MCF 10A (cell line): Measurements from ENCODE around the gene L3MBTL4. TPM values are rescaled to one million over a fixed set of nuclear protein-coding genes. Genes with fewer than 3 reads are reported as not detected.

Source experiments
- BruUV-seq: library from RNA; stranded (reverse); fragments of 400-500 nt; replicated peaks from 2 replicates; lab custom pipeline; 2021; lab: Mats Ljungman, UMichigan
- CTCF ChIA-PET: fragments of 300-600 bp; sonication (Branson Sonifier 250); formaldehyde crosslinking; extraction: SDS; loops from one replicate; lab custom pipeline; 2021; ENCODE audit warnings: antibody characterized with exemption, inconsistent platforms; lab: Yijun Ruan, JAX
- POLR2A ChIA-PET: fragments of 300-600, 350-650 bp; sonication (Branson Sonifier 250); formaldehyde crosslinking; extraction: SDS; loops from one replicate; lab custom pipeline; 2020; ENCODE audit warnings: antibody characterized with exemption, inconsistent platforms; lab: Yijun Ruan, JAX
- DNase-seq: peaks from one replicate; pipeline ENCODE4 v3.0.0-alpha.2; 2018; ENCODE audit not compliant: unreplicated experiment
- H3K27ac Mint-ChIP-seq: one replicate; pipeline ENCODE4 v1.8.0; 2022; ENCODE audit warnings: mild to moderate bottlenecking, low read depth, mixed read lengths; ENCODE audit not compliant: unreplicated experiment
- H3K27me3 Mint-ChIP-seq: one replicate; pipeline ENCODE4 v1.8.0; 2022; ENCODE audit warnings: mixed read lengths; ENCODE audit not compliant: insufficient read depth, unreplicated experiment
- H3K36me3 Mint-ChIP-seq: one replicate; pipeline ENCODE4 v1.8.0; 2022; ENCODE audit warnings: mild to moderate bottlenecking, moderate library complexity, mixed read lengths; ENCODE audit not compliant: insufficient read depth, unreplicated experiment
- H3K4me1 Mint-ChIP-seq: one replicate; pipeline ENCODE4 v1.8.0; 2022; ENCODE audit warnings: mixed read lengths; ENCODE audit not compliant: insufficient read depth, unreplicated experiment
- H3K4me3 Mint-ChIP-seq: one replicate; pipeline ENCODE4 v1.8.0; 2022; ENCODE audit warnings: mild to moderate bottlenecking, moderate library complexity, mixed read lengths; ENCODE audit not compliant: unreplicated experiment
- H3K9me3 Mint-ChIP-seq: one replicate; pipeline ENCODE4 v1.8.0; 2022; ENCODE audit warnings: mixed read lengths; ENCODE audit not compliant: unreplicated experiment
- CTCF ChIP-seq: fragments of 200-600 bp; IDR thresholded peaks from one replicate; pipeline ENCODE4 v1.8.0; 2022; ENCODE audit warnings: antibody characterized with exemption, mild to moderate bottlenecking; ENCODE audit not compliant: unreplicated experiment
- intact Hi-C: fragments of 100-400 bp; cut with micrococcal nuclease; formaldehyde crosslinking; loops from 2 replicates; pipeline ENCODE4 v1.14.1; 2022
- total RNA-seq: library from RNA; stranded (reverse); gene quantifications from 2 replicates; pipeline ENCODE4 v1.2.3, GENCODE V29; 2022

Gene L3MBTL4
- total RNA-seq, 1 experiment from 2014 or later = not detected

- intact Hi-C loops = no loop called here
- ChIA-PET POLR2A (interaction anchor here (0.7 kb wide), 1 partner anchor 319 kb away, joined by 3 read pairs; no protein-coding TSS in a partner anchor), CTCF (no interaction called here)
- DNase-seq = no peak
- Mint-ChIP-seq H3K9me3 (no peaks in the 10 kb centered on the region), H3K4me3 (no peak overlapping the region), H3K36me3 (no peaks in the 10 kb centered on the region), H3K27ac (no peak overlapping the region), H3K27me3 (no peaks in the 10 kb centered on the region), H3K4me1 (no peaks in the 10 kb centered on the region)
- no TSS peak for BruUV-seq
- no peak for TF ChIP-seq CTCF
Observed at GRCh38 chr18:6013171-6013810, 401.4 kb downstream of the L3MBTL4 start.

GRCh38 chr18:6010921-6011320, 403.8 kb downstream of the L3MBTL4 start:
- Mint-ChIP-seq H3K9me3 (no peaks in the 10 kb centered on the region), H3K4me3 (no peak overlapping the region), H3K27me3 (no peaks in the 10 kb centered on the region), H3K27ac (no peak overlapping the region), H3K4me1 (no peaks in the 10 kb centered on the region), H3K36me3 (no peaks in the 10 kb centered on the region)
- intact Hi-C loops = no loop called here
- DNase-seq = no peak
- no TSS peak for BruUV-seq
- POLR2A ChIA-PET = no interaction called here
- CTCF ChIA-PET = interaction anchor here (0.6 kb wide), 1 partner anchor 982 kb away, joined by 3 read pairs; no protein-coding TSS in a partner anchor
- TF ChIP-seq CTCF = no peak

GRCh38 chr18:6010284-6010683, 404.4 kb downstream of the L3MBTL4 start:
- no peak for DNase-seq
- H3K4me3 Mint-ChIP-seq = no peak overlapping the region
- H3K27me3 Mint-ChIP-seq = no peaks in the 10 kb centered on the region
- no peaks in the 10 kb centered on the region for H3K36me3 Mint-ChIP-seq
- no peak overlapping the region for H3K27ac Mint-ChIP-seq
- TF ChIP-seq CTCF = no peak
- ChIA-PET POLR2A (no interaction called here), CTCF (interaction anchor here (0.6 kb wide), 1 partner anchor 983 kb away, joined by 3 read pairs; no protein-coding TSS in a partner anchor)
- intact Hi-C loops = no loop called here
- no peaks in the 10 kb centered on the region for H3K4me1 Mint-ChIP-seq
- H3K9me3 Mint-ChIP-seq = no peaks in the 10 kb centered on the region
- no TSS peak for BruUV-seq

GRCh38 chr18:6009756-6010155, 405.0 kb downstream of the L3MBTL4 start:
- CTCF ChIA-PET = no interaction called here
- POLR2A ChIA-PET = no interaction called here
- Mint-ChIP-seq H3K27ac (no peak overlapping the region), H3K36me3 (no peaks in the 10 kb centered on the region), H3K9me3 (no peaks in the 10 kb centered on the region), H3K27me3 (no peaks in the 10 kb centered on the region), H3K4me1 (no peaks in the 10 kb centered on the region), H3K4me3 (no peak overlapping the region)
- no peak for DNase-seq
- intact Hi-C loops = no loop called here
- TF ChIP-seq CTCF = no peak
- BruUV-seq = no TSS peak
